ENCODE data around the gene NPHP4.

GRCh38 chr1:5990913-5991312, 1.3 kb downstream of the NPHP4 start:
- no peak for TF ChIP-seq YY1 (IDR thresholded peaks at IDR 0.05; ENCODE audit: low read depth)
- no peak for TF ChIP-seq TAF1 (IDR thresholded peaks at IDR 0.05; ENCODE audit: borderline replicate concordance, low read depth, low read length)
